NCI-H1694 (cell line): ENCODE results near the gene CNGA4.
"Not testable (repeated sequence)": the region's sequence is repeated elsewhere in the genome, so short reads cannot be mapped to it uniquely, and the experiment has no call there.

ENCODE experiments used
- DNase-seq: peaks from one replicate; lab custom pipeline; 2025; lab: John Stamatoyannopoulos, UW

Gene CNGA4

GRCh38 chr11:6268820-6269219 lies 29.9 kb downstream of the CNGA4 start:
- DNase-seq: no peak

DNA sequence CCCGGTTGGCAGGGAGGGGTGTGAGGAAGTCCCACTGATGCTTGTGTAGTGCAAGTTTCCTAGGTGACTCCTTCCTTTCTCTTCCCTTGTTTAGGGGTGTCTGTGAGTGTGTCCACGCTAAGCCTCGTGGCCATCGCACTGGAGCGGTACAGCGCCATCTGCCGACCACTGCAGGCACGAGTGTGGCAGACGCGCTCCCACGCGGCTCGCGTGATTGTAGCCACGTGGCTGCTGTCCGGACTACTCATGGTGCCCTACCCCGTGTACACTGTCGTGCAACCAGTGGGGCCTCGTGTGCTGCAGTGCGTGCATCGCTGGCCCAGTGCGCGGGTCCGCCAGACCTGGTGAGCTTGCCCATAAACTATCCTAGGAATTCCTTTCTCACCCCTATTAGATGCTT lies 31.1 kb downstream of the CNGA4 start:
- no peak for DNase-seq

DNA sequence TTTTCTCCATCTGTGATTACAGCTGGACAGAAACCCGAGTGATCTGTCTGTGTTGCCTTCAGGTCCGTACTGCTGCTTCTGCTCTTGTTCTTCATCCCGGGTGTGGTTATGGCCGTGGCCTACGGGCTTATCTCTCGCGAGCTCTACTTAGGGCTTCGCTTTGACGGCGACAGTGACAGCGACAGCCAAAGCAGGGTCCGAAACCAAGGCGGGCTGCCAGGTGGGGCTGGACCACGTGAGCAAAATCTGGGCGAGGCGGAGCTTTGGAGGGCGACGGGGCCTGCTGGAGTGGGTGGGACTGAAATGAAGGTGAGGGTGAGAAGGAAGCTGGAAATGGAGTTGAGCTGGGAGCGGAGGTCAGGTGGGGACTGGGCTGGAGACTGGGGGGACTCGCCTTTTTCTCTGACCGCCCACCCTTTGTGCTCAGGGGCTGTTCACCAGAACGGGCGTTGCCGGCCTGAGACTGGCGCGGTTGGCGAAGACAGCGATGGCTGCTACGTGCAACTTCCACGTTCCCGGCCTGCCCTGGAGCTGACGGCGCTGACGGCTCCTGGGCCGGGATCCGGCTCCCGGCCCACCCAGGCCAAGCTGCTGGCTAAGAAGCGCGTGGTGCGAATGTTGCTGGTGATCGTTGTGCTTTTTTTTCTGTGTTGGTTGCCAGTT lies 31.8 kb downstream of the CNGA4 start:
- DNase-seq: no peak

DNA sequence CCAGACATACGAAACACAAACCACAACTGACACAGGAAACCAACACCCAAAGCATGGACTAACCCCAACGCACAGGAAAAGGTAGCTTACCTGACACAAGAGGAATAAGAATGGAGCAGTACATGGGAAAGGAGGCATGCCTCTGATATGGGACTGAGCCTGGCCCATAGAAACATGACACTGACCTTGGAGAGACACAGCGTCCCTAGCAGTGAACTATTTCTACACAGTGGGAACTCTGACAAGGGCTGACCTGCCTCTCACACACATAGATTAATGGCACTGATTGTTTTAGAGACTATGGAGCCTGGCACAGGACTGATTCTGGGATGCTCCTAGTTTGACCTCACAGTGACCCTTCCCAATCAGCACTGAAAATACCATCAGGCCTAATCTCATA lies 32.7 kb downstream of the CNGA4 start:
- DNase-seq: no peak

GRCh38 chr11:6273188-6273587 lies 34.3 kb downstream of the CNGA4 start:
- DNase-seq: no peak

GRCh38 chr11:6280809-6281208 lies 41.9 kb downstream of the CNGA4 start:
- DNase-seq: not testable (repeated sequence)

DNA sequence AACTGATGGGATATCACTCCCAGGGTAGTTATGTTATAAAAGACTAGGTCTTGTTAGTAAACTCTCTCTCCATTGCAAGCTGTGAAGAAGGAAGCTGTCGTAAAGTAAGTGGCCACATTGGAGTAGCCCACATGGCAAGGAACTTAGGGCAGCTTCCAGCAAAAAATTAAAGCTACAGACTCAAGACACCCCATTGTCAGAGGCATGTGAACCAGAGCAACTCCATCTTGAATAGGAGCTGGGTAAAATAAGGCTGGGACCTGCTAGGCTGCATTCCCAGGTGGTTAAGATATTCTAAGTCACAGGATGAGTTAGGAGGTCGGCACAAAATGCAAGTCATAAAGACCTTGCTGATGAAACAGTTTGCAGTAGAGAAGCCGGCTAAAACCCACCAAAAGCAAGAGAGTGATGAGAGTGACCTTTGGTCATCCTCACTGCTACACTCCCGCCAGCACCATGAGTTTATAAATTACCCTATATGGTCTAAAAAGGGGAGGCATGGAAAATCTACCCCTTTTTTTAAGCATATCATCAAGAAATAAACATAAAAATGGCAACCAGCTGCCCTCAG lies 44.6 kb downstream of the CNGA4 start:
- no peak for DNase-seq

DNA sequence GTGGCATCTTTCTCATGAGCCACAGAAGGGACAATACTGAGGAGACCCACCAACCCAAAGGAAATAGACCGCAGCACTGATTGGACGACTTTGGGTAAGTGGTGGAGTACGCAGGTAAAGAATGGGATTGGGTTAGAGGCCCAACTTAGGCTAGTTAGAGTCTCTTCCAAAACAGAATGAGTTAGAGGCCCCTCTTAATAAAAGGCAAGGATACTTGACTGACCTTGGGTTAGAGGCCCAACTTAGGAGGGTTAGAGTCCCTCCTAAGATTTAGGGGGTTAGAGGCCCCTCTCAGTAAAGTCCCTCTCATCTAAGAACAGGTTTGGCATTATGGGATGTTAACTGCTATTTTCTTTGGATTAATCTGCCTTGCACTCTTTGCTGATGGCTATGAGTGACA lies 45.4 kb downstream of the CNGA4 start:
- no peak for DNase-seq

GRCh38 chr11:6285019-6285418 lies 46.1 kb downstream of the CNGA4 start:
- DNase-seq: no peak
